Measurements from ENCODE around the gene PTPRJ.
A peak's percentile ranks its signal among the peaks of the same experiment; 100 is the strongest.

The PTPRJ gene

DNA sequence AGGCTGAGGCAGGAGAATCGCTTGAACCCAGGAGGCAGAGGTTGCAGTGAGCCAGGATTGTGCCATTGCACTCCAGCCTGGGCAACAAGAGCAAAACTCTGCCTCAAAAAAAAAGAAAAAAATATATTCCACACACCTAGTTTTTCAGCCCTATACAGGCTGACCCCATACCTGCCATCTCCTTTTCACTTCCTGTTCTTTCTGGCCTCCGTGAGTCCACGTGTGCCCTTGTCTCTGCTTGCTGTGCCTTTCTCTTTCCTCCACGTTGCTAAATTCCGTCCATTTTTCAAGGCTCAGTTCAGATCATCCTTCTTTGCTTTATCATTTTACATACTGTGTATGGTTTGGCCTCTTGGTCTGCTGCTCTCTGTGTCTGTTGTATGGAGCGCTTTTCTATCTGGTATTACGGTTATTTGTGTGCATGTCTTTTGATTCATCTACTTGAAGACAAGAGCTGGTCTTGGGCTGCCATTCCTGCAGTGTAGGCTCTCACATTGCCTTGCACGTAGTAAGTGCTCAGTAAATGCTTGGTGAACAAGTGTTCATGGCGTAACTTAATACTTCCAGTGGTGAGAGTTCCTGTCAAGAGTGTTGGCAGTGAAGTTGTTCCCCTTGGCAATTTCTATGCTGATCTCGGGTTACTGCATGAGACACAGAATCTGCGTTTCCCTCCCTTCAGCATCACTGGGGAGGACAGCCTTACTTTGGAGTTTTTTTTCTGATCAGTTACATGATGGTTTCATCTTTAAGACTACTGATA, 57.5 kb downstream of the PTPRJ start:
- DNase-seq (ENCODE audit: low read depth in 2 of 2), result no peak

DNA sequence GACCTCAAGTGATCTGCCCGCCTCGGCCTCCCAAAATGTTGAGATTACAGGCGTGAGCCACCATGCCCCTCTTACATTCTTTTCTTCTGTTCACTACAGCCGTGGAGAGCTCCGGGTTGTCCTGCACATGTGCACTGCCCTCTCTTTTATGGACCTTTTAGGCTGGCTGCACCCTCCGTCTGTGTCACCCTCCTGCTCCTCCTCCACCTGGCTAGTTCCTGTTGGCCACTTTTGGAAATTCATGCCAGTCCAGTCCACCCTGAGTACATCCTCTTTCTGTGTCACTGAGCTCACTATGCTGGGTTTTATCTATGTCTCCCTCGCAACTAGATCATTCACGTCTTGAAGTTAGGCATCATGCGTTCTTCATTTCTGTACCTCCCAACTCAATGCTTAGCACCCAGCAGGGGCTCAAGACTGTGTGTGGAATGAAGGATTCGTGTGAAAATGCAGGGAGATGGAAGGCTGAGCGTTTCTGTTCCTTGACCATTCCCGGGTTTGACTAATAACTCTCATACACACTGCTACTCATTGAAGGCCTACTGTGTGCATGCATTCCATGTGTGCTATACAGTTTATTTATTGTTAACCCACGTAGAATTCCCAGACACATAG, 60.6 kb downstream of the PTPRJ start:
- DNase-seq (ENCODE audit: low read depth in 2 of 2), result no peak

DNA sequence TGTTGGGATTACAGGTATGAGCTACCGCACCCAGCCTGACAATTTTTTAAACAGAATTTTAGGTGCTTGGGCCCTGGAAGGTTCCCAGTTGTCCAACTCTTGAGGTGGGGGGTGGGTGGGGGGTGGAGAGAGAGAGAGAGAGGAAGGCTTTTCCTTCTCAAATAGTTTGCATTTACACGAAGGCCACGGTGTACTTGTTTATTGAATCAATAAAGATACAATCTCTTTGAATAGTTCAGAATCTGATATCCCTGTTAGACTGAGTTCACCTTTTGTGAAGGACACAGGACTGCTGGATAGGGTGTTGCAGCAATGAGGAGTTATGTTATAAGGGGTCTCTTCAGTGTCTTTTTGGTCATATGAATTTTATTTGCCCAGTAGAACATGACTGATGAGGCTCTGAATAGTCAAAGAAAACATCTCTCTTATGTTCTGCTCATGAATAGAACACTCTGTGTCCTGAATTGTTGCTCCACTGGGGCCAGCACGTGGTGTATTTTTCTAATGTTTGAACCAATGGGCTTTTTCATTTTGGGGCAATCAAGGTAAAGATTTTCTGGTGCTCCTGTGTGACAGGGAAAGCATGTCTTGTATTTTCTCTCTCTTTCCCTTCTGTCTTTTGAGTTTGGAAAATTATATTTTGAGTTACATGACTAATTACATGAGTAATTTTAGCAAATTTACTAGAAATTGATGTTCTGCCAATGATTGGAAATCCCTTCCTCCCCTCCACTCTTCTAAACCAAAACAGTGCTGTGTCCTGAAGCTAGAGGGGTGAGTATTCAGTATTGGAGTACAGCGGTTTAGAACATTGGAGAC, 61.7 kb downstream of the PTPRJ start:
- no peak for DNase-seq (ENCODE audit: low read depth in 2 of 2)

DNA sequence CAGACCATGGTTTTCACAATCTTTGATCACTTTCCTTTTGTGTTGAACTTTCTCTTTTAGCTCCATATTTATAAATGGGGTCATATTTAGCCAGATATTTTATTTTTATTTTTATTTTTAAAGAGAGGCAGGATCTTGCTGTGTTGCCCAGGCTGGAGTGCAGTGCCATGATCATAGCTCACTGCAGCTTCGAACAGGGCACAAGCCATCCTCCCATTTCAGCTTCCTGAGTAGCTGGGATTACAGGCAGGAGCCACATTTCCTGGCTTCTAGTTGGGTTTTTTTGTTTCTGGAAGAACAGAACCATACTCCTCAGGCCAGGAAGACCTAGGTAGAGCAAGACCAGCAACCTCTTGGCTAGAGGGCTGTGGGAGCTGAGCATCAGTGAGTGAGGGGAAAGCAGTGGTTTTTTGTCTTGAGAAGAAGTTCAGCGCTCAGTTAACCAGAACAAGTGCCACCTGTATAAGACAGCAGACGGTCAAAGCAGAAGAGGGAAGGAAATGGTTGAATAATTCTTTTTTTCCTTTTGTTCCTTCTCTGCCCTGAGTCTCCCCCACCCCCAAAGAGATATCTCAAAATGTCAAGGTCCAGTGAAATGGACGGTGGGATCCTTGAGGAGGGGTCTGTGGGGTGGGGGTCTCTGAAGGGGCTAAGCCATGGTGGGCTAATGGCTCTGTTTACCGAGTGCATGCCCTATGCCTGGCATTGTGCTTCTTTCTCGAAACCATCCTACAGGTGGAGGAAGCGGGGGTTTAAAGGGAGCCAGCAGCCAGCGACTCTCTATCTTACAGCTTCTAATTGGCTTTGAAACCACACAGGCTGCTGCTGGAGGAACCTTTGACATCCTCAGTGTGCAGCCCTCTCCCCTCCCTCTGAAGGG, 63.0 kb downstream of the PTPRJ start:
- no peak for DNase-seq (ENCODE audit: low read depth in 2 of 2)

DNA sequence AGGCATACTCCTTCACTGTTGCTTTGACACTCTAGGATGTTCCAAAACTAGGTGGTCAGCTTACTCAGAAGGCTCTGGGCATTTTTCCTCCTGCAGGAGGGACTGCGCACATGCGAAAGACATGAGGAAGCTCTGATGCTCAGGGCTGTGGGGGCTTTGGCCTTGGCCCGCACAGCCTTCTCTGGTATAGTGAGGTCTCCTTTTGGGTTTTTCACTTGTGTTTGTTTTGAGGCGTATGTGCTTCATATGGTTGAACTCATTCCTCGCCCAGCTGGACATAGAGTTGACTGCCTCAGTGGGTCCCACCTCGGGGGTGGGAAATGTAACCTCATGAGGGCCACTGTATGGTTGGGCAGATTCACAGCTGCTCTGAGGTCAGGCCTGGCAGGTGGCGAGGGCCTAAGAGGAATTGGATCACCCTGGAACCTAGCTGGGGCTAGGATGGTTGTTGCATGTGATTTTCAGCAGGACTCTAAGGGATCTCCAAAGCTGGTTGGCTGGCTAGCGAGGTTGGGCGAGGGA, 63.7 kb downstream of the PTPRJ start:
- DNase-seq (ENCODE audit: low read depth in 2 of 2), result no peak

DNA sequence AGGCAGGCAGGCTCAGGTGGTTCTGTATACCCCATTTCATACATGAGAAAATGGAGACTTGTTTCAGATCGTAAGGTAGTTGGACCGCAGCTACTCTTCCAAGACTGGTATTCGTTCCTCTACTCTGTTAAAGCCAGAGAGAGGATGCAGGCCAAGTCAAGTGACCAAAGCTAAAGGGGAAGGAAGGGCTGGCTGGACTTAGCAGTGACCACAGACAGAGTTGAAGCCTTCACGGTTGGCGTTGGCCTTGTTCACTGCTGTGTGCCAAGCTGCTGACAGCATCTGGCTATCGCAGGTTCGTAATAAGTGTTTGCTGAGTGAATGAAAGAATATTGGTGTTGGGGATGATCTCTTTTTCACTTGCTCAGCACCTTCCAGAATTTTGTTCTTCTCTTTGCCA, 64.2 kb downstream of the PTPRJ start:
- DNase-seq (ENCODE audit: low read depth in 2 of 2), result no peak

DNA sequence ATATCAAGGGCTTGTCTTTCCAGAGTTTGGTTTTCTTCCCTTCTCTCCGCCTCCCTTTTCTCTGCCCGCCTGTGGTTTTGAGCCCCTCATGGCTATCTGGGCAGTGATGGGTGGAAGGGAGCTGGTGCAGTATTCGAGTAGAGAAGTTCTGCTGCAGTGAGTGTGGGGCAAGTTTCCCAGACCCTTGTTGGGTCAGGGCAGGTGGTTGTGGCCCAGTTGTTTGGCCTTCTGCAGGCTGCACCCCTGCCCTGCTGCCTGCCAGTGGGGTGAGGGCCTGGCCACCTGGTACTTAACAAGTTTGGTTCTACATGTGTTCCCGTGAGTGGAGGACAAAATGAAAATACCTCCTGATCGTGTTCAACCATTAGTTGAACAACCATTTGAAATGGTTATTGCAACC, 65.2 kb downstream of the PTPRJ start:
- DNase-seq (ENCODE audit: low read depth in 2 of 2), result no peak

DNA sequence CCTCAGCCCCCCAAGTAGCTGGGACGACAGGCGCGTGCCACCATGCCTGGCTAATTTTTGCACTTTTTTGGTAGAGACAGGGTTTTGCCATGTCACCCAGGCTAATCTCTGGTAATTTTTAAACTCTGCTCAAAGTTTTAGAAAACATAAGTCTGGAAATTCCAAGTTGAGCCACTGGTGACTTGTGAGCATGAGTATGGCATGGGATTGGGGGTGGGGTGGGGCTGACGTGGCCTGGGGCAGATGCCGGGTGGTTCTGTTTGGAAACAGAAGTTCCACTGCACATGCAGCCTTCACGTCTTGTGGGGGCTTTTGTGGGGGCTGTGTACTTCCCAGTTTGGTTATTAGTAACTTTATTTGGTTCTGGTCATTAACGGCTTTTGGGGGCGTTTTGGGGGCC, 67.3 kb downstream of the PTPRJ start:
- DNase-seq (ENCODE audit: low read depth in 2 of 2), result no peak

DNA sequence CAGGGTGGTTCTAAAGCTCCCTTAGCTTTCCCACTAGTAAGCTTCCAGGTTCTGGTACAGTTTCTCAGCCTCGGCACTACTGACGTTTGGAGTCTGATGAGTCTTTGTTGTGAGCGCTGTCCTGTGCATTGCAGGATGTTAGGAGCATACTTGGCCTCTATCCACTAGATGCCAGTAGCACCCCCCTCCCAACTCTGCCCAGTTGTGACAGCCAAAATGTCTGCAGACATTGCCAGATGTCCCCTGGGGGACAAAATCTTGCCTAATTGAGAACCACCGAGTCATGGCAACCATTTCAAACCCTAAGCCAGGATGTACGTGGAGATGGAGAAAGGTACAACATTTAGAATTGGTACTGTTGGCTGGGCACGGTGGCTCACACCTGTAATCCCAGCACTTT, 68.7 kb downstream of the PTPRJ start:
- no peak for DNase-seq (ENCODE audit: low read depth in 2 of 2)

DNA sequence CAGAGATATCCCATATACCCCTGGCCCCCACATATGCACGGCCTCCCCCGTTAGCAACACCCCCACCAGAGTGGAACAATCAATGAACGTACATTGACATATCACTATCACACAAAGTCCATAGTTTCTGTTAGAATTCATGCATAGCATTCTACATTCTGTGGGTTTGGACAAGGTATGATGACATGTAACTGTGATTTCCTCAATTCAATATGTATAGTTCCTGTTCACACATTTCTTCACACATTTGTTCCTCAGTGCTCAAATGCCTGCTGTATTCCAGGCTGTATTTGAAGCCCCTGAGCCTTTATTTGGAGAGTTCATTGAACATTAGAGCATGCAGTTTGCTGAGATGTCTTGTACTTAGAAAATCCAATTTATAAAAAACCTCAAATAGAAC, 69.9 kb downstream of the PTPRJ start:
- DNase-seq (ENCODE audit: low read depth in 2 of 2), result no peak

DNA sequence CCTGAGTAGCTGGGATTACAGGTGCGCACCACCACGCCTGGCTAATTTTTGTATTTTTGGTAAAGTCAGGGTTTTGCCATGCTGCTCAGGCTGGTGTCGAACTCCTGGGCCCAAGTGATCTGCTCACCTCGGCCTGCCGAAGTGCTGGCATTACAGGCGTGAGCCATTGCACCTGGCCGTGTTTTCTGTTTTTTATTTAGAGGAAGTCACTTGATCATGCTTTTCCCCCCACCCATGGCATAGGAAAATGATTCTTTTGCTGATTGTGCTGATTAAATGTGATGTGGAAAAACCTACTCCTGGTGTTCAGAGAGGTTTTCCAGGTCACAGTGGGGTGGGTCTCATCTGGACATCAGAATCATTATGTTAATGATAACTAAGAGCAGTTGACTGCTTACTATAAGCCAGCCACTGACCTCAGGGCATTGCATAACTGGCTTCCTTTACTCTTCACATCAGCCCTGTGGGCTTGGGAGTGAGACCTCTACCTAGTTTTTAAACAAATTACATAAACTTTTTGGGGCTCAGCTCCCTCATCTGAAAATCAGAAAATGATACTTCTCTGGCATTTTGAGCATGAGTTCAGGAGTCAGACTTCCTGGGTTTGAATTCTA, 71.0 kb downstream of the PTPRJ start:
- DNase-seq (ENCODE audit: low read depth in 2 of 2), result no peak

DNA sequence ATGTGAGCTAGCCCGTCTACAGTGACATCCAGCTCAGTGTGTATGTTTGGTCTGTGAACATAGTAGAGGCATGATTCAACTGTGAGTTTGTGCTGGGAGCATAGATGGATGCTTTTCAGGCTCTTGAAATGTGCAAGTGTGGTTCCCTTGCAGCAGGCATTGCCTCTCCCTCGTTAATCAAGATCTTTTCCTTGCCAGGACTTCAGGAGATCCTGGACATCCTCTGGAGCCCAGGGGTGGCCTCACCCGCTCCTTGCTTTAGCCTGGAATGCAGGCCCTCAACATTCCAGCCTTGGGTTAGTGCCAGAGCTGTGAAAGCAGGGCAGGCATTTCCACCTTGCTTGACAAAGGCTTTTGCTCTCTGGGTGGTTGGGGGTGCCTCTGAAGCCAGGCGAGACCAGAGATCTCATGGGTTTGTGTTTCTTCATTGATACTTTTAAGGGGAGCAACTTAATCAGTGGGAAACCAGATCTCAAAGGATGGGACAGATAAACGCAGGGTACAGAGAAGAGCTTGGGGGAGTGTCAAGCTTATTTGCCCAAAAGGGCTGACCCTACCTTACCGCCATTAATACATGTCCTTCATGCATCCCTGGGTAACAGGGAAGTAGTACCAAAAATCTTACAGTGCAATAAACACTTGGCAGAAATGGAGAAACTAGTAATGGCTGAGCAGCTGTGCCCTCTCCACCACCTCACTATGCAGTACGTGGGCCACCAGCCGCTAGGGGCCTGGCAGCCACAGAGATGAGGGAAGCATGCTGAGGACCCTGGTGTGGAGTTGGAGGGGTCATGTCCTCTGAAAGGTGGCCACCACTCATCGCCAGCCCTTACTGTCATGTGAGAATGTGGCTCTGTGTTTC, 72.1 kb downstream of the PTPRJ start:
- DNase-seq (ENCODE audit: low read depth in 2 of 2), result peak in 1 of 2 experiments; percentile 30

DNA sequence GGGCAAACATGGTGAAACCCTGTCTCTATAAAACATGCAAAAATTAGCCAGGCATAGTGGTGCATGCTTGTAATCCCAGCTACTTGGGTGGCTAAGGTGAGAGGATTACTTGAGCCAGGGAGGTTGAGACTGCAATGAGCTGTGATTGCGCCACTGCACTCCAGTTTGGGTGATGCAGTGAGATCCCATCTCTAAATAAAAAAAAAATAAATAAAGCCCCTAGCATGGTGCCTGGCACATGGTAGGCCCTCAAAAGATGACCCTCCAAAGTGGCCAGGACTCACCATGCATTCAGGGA, 74.6 kb downstream of the PTPRJ start:
- no peak for DNase-seq (ENCODE audit: low read depth in 2 of 2)

DNA sequence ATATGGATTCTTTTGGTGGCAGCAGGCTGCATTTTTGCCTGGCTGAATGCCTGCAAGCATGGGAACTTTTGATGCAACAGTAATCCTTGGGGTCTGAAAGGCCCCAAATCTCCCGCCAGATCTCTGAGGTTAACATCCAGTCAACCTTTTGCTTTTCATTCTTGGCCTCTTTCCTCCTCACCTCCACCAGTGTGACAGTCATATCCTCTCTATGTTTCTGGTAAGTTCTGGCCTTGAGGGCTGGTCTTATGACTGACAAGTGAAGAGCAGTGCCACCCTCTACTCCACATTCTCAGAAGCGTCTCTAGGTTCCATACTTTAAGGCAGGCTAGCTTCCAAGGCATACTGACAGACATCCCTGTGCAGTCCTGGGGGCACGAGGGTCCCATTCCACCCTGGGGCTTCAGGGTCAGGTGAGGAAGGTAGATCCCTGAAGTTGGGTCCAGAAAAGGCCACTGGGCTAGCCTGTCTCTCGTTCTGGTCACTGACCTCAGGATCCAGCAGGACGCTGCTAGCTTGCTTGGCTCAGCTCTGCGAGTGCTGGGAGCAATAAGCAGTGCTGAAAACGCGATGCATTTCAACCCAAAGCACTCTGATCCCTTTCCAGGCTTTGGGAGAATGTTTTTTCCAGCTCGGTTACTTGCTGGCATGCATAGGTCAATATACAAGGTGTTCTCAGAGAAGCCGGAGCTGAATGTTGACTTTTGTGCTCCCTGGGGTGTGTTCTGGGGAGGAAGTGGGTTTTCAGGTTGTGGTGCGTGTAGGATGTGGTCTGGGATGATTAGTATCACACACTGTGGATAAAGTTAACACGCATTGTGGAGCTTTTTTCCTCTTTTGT, 75.2 kb downstream of the PTPRJ start:
- DNase-seq (ENCODE audit: low read depth in 2 of 2), result no peak

DNA sequence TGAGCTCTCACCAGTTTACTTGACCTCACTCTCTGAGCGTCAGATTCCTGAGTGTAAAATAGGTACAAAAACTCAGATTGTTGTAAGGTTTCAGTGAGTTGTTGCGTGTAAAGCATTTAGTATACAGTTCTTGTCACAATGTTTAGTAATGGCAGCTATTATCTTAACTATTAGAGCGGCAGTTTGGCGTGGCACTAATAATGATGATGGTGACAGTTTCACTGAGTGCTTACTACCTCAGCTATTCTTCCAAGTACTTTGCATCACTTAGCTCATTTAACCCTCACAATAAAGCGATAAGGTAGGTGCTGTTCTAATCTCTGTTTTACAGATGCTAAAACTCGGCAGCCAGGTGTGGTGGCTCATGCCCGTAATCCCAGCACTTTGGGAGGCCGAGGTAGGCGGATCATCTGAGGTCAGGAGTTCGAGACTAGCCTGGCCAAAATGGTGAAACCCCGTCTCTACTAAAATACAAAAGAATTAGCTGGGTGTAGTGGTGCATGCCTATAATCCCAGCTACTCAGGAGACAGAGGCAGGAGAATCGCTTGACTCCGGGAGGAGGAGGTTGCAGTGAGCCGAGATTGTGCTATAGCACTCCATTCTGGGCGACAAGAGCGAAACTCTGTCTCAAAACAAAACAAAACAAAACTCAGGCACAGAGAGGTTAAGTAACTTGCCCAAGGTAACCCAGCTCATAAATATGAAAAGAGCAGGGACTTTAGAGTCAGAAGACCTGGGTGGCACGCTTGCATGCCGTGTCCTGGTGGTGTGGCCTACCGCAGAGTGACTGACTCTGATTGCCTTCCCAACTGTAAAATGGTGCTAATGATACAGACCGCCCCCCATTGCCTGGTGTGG, 76.2 kb downstream of the PTPRJ start:
- no peak for DNase-seq (ENCODE audit: low read depth in 2 of 2)

DNA sequence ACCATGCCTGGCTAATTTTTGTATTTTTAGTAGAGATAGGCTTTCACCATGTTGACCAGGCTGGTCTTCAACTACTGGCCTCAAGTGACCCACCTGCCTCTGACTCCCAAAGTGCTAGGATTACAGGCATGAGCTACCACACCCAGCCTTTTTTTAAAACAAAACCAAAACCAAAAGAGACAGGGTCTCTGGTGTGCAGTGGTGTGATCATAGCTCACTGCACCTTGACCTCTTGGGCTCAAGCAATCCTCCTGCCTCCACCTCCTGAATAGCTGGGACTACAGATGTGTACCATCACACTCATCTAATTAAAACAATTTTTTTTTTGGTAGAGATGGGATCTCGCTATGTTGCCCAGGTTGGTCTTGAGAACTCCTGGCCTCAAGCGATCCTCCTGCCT, 77.7 kb downstream of the PTPRJ start:
- no peak for DNase-seq (ENCODE audit: low read depth in 2 of 2)

DNA sequence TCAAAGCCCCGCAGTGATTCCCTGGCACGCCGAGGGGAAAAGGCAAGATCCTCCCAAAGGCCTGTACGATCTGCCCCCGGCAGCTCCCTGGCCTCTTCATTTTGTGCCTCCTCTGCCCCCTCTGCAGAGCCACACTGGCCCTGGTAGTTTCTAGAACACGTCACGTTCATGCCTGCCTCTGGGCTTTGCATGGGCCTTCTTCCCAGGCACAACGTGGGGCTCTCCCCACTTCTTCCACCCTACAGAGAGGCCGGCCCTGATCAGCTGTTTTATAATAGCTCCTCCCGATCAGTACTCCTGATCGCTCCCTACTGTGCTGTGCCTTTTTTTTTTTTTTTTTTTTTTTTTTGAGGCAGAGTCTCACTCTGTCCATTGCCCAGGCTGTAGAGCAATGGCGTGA, 78.4 kb downstream of the PTPRJ start:
- DNase-seq (ENCODE audit: low read depth in 2 of 2), result no peak

DNA sequence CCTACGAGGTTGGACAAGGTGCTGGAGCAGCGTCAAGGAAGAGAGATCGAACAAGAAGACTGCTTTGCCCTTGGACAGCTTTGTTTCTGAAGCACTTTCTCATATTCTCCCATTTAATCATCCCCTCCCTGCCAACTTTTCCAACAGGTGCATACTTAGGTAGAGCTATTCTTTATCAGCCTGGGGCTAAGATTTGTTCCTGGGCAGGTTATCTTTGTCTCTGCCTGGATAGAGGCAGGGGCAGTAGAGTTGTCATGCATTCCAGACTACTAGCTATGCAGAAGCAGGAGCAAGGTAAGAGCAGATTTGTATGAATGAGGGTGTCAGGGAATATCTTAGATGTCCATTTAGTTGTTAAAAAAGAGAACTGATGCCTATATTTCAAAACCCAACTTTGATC, 82.3 kb downstream of the PTPRJ start:
- DNase-seq (ENCODE audit: low read depth in 2 of 2), result no peak

Measured in fibroblast of skin of left quadriceps (primary cell).